GM19239 (cell line): Measurements from ENCODE around the gene ACADL.

Experiments used
- DNase-seq: peaks from one replicate; pipeline ENCODE4 v3.0.0; 2011; ENCODE audit warnings: low spot score; ENCODE audit not compliant: insufficient read length
- FAIRE-seq: peaks from 2 replicates; lab custom pipeline; 2011; peaks lifted over from hg19 to GRCh38; lab: Jason Lieb, UNC

The ACADL gene

DNA sequence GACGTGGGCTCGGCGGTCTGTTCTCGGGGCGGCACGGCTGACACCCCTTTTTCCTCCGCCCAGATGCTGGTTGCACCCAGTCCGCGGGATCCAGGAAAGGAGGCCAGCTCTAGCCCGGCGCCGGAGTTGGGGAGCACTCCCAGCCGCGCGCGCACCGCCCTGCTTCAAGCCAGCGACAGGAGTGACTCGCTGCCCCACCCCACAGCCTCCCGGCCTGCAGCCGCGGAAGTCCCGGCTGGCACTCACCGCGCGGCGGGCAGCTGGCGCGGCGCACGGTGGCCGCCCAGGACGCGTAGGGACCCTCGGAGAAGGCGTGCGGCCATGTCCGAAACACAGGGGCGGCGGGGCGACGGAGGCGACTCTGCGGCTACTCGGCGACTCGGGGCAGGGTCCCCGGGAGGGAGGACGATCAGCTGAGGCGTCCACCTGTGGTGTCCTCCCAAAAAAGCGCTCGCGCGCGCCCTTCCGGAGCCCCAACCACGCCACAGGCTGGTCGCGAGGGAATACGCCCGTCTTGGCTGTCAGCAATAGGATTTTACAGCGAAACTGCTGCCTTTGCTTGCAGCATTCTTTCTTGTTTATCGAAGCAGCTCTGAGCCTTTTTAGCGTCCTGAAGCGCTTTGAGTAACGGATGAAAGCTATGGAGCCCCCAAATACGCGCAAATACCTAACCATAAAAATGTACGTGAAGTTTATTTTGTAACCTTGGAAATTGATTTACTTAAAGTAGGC is at the start of gene ACADL:
Gene ACADL (minus strand): TSS at position 507 of the 732 bp plus-strand sequence. CDS start 184 bp downstream, at position 323.
- DNase-seq, result no peak

GRCh38 chr2:210271300-210271699 is 46.1 kb upstream of the ACADL start:
- DNase-seq (no peak), FAIRE-seq (no peak)

More for the DNA sequence above, at the start of gene ACADL:
- FAIRE-seq, result no peak

DNA sequence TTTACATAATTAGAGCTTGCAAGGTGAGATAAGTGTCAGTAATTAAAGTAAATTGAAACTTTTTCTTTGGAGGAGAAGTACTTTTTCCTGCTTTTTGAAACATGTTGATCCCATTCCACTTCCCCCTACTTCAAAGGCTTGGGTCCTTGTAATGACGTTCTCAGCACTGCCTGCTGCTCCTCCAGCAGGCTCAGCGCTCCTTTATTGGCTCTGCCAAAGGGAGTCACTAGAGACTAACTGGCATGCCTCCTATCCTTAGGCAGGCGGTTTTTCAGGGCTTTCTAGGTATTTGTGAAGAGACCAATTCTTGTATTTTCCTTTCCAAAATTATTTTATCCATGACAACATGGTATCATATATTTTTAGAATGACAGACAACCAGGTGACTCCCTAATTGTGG is 43.9 kb upstream of the ACADL start:
- no peak for DNase-seq
- FAIRE-seq, result no peak

DNA sequence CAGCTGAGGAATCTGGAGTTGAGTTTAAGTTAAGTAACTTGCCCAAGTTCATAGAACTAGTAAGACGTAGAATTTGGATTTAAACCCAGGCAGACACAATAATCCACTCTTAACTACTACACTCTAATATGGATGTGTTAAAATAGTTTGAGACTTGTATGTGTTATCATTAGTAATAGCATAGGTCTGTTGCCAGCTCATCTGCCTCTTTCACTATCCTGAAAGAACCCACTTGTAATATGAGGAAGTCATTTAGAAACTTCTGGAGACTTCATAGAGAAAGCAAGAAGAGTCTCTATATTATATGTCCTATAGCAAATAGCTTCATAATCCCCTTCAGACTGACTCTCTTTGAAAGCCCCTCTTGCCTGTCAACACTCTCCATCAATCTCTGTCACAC is 43.0 kb upstream of the ACADL start:
- no peak for DNase-seq
- no peak for FAIRE-seq

DNA sequence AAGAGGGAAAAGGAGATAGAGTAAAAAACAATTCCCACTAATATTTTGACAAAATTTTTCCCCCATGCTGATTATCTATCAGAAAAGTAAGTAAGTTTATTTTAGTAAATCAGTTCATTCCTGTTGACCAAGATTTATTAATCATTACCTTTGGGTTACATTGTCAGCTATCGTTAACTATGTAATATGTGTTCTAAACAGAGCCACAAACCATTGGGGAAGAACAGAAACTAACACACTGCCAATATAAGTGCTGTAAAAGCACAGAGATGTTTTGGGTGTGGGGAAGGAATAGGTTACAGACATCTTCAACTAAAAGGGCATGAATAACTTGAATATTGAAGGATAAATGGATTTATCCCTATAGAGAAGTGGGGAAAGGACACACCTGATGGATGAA is 42.5 kb upstream of the ACADL start:
- no peak for DNase-seq
- FAIRE-seq, result no peak

DNA sequence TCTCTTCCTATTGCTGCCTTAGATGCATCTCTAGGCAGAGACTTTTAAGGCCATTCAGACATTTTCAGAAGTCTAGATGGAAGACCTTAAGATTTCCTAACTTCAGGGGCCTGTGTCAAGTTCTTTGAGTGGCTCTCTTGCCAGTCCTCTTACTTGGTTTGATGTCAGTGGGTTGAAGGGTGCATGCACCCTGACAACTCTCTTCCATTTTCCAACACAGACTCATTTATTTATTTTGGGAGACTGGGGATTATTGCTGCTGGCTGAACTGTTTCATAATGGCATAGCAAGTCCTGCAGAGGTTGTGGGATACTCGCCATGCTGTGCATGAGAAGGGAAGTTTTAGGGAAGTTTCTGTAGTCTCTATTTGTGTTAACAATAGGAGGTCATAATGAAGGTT is 39.0 kb upstream of the ACADL start:
- DNase-seq (no peak), FAIRE-seq (no peak)

- DNase-seq (no peak), FAIRE-seq (no peak)
These were observed 38.6 kb upstream of the ACADL start for GRCh38 chr2:210263841-210264240.

GRCh38 chr2:210262036-210262435 is 36.8 kb upstream of the ACADL start:
- DNase-seq (no peak), FAIRE-seq (no peak)

GRCh38 chr2:210259687-210260086 is 34.4 kb upstream of the ACADL start:
- no peak for FAIRE-seq
- DNase-seq, result no peak

GRCh38 chr2:210252699-210253606 is 27.7 kb upstream of the ACADL start:
- no peak for FAIRE-seq
- DNase-seq, result no peak

DNA sequence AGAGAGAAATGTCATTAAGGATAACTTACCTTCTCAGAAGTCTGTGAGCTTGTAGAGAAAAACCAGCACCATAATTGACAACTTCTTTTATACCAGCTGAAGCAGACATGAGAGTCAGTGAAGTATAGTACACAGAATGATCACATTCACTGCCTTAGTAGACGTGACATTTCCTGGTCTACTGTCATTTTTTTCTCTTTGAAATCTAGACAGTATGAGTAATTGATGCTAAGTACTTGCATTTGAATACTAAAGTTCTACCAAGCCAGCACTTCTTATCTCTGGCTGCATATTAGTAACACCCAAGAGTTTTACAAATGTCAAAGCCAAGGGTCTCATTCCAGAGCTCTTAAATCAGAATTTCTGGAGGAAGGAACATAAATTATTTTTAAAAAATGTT is 25.4 kb upstream of the ACADL start:
- no peak for FAIRE-seq

DNA sequence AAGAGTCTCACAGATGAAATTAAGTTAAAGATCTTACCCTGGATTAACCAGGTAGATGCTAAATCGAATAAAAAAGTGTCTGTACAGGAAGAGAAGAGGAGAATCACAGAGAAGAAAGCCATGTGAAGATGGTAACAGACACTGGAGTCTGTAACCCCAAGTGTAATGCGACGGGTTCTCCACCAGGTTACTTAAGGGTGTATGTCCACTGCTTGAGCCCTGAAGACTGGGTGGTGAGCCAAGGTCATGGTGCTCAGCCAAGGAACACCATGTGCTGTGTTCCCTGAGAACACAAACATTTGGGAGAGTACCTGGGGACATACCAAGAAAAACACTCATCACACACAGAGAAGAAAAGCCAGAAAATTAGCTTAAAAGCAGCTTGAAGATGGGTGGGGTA is 8.2 kb upstream of the ACADL start:
- DNase-seq (no peak), FAIRE-seq (no peak)

More for the DNA sequence above, 25.4 kb upstream of the ACADL start:
- DNase-seq, result no peak

GRCh38 chr2:210230984-210231383 is 5.7 kb upstream of the ACADL start:
- no peak for DNase-seq
- FAIRE-seq, result no peak

GRCh38 chr2:210230518-210230917 is 5.3 kb upstream of the ACADL start:
- FAIRE-seq, result no peak
- no peak for DNase-seq

DNA sequence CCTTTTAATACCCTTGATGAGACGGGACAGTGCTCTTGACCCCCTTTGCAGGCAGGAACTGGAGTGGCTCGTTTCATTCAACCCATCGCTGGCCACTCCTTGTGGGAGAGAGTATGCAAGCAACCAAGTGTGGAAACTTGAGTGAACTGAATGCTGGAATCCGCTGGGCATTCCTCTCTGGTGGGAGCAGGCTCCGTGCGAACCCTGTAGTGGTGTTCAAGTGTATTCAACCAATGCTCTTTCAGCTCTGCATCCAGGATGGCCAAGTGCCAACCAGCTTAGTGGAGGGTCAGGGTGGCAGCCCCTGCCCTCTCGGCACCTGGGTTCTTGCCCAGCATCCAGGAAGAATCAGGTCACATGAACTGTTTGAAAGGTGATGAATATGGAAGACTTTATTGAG is 3.3 kb upstream of the ACADL start:
- DNase-seq, result no peak
- FAIRE-seq, result no peak

GRCh38 chr2:210227290-210228088 is 2.2 kb upstream of the ACADL start:
- no peak for FAIRE-seq
- DNase-seq, result no peak

DNA sequence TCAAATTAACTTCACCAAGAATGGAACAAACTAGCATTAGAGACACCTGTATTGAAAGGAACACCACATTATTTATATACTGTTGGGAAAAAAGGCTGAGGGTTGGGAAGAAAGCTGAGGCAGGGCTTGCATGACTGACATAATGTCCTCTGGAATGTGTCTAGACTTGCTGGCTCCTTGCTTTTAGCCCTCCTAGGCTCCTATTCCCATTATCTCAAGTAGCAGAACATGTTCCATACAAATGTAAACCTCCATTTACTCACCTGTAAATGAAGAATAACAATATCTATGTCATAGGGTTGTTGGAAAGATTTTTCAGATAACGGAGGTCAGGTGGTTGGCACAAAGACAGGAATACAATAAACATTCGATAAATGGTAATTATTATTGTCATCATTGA is 976 bp upstream of the ACADL start:
- no peak for FAIRE-seq
- DNase-seq, result no peak

DNA sequence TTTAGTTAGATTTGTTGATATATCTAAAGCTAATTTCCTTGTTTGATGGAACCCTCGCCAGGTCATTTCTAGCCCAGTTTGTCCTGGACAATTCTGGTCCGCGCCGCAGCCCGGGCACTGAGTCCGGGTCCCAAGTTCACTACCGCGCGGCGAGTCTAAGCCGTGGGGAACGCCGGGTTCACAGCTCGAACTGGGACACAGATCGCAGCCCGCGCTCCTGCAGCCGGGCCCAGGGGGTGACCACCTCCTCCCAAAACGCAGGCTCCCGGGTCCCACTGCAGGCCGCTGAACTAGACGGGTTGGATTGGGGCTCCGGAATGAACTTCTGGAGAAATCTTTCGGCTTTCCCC is 681 bp downstream of the ACADL start:
- DNase-seq (no peak), FAIRE-seq (no peak)

DNA sequence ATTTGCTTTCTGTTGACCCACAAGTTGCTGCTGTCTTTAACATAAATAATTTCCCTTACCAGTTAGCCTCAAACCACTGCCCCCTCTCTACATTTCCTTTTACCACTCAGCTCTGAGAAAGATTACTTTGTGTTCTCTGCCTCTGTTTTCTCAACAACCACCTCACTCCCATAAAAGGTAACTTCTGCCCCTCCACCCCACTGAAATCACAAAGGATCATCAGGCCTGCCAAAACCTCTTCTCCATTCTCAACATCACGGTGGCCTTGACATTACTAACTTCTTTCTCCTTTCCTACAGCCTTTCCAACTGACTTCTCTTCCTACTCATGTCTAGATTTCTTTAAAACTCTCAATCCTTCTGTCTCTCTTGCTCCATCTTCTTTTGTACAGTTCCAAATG is 10.1 kb downstream of the ACADL start:
- no peak for FAIRE-seq

GRCh38 chr2:210210185-210210584 is 15.1 kb downstream of the ACADL start:
- DNase-seq (no peak), FAIRE-seq (no peak)

More for the DNA sequence above, 10.1 kb downstream of the ACADL start:
- no peak for DNase-seq

GRCh38 chr2:210207929-210208328 is 17.3 kb downstream of the ACADL start:
- no peak for DNase-seq
- FAIRE-seq, result no peak
